DND-41 (cell line): ENCODE measurements around the gene F7.

ENCODE experiments used
- ATAC-seq: fragments of 200-7000 bp; cut with Tn5 transposase; 3 replicates; pipeline ENCODE4 v1.9.1; 2021; ENCODE audit warnings: low read depth; ENCODE audit not compliant: insufficient read depth
- DNase-seq: peaks from one replicate; pipeline ENCODE4 v3.0.0-alpha.2; 2020
- H2AFZ ChIP-seq: 2 replicates; pipeline ENCODE4 v1.6.0; 2012; ENCODE audit warnings: low read depth, low read length
- H3K27ac ChIP-seq: 2 replicates; pipeline ENCODE4 v1.5.1; 2012; ENCODE audit warnings: low read length, inconsistent platforms
- H3K27me3 ChIP-seq: fragments of 200-600 bp; sonication (generic); 2 replicates; pipeline ENCODE4 v1.6.0; 2012; ENCODE audit warnings: low read length, mild to moderate bottlenecking, inconsistent platforms; ENCODE audit not compliant: insufficient read depth, poor library complexity
- H3K36me3 ChIP-seq: 2 replicates; pipeline ENCODE4 v1.5.1; 2012; ENCODE audit warnings: low read length, inconsistent platforms; ENCODE audit not compliant: insufficient read depth
- H3K4me1 ChIP-seq: 2 replicates; pipeline ENCODE4 v1.5.1; 2012; ENCODE audit warnings: mild to moderate bottlenecking, low read length; ENCODE audit not compliant: insufficient read depth
- H3K4me2 ChIP-seq: 2 replicates; pipeline ENCODE4 v1.6.0; 2012; ENCODE audit warnings: mild to moderate bottlenecking, moderate library complexity, low read length, inconsistent platforms; ENCODE audit not compliant: insufficient read depth
- H3K4me3 ChIP-seq, 2 experiments: fragments of 200-600 bp in 1 of 2; shearing (Covaris generic) in 1 of 2; 2 replicates each; pipeline ENCODE4 v1.5.1; 2012 to 2016; ENCODE audit warnings: inconsistent platforms in 2 of 2, low read length in 2 of 2, mild to moderate bottlenecking in 2 of 2, low read depth in 1 of 2, moderate library complexity in 1 of 2
- H3K79me2 ChIP-seq: 2 replicates; pipeline ENCODE4 v1.6.0; 2012; ENCODE audit warnings: low read length, inconsistent platforms; ENCODE audit not compliant: insufficient read depth
- H3K9ac ChIP-seq: 2 replicates; pipeline ENCODE4 v1.6.0; 2012; ENCODE audit warnings: low read depth, mild to moderate bottlenecking, inconsistent platforms, low read length, moderate library complexity
- H3K9me3 ChIP-seq: 2 replicates; pipeline ENCODE4 v1.5.1; 2012; ENCODE audit warnings: low read length, moderate library complexity, mild to moderate bottlenecking, inconsistent platforms; ENCODE audit not compliant: insufficient read depth, severe bottlenecking
- H4K20me1 ChIP-seq: 2 replicates; pipeline ENCODE4 v1.6.0; 2012; ENCODE audit warnings: low read length; ENCODE audit not compliant: insufficient read depth
- CTCF ChIP-seq: IDR thresholded peaks from 2 replicates; pipeline ENCODE4 v1.5.1; 2012; ENCODE audit warnings: borderline replicate concordance, low read length, moderate library complexity, mild to moderate bottlenecking; ENCODE audit not compliant: poor library complexity, severe bottlenecking; ENCODE audit errors: extremely low read depth
- EZH2 ChIP-seq: IDR thresholded peaks from 3 replicates; pipeline ENCODE4 v1.6.1; 2012; ENCODE audit warnings: borderline replicate concordance, low read depth, mild to moderate bottlenecking, moderate library complexity, low read length, inconsistent platforms; ENCODE audit not compliant: severe bottlenecking

Gene F7

DNA sequence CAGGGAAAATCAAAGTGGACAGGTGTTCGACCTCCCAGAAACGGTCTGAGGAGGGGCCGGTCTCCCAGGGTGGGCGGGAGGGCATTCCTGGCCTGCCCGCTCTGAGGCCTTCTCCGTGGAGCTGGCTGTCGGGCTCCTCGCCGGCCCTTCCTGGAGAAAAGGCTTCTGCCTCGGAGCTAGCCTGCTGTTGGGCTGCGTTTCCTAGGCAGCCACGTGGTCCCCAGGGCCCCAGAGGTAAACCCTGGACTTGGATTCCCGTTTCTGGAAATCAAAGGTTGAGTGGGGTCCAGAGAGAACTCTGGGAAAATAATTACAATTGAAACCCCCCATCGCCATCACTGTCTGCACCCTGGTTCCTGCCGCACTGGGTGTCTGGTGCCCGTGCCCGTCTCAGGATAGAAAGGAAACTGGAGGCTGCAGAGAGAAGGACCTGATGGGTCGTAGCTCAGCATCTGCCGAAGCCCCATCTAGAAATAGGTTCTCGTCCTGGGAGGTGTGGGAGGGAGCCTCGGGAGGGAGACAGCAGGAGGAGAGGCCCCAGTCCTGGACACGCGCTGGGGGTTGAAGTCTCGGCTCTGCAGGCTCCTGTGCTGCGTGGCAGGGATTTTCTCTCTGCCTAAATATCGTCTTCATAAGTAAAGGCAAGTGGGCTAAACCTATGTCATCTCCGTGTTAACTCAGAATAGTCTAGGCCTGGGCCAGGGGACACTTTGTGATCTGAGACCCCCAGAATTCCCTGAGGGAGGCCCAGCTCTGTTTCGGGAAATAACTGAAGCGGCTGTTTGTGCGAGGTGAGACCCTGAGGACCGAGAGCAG lies 45.2 kb downstream of the F7 start:
- no peak for ATAC-seq
- no peak for DNase-seq
- Histone ChIP-seq H4K20me1 (no peaks in the 10 kb centered on the region; the same call in 1 of the 2 replicates), H3K9ac (no peak overlapping the region), H3K4me2 (no peak overlapping the region), H3K36me3 (no peaks in the 10 kb centered on the region), H3K4me3 (no peak overlapping the region), H3K27me3 (no peaks in the 10 kb centered on the region), H3K9me3 (no peaks in the 10 kb centered on the region), H2AFZ (no peak overlapping the region), H3K79me2 (no peaks in the 10 kb centered on the region), H3K4me1 (peaks cover 23% of the 10 kb centered on the region), H3K27ac (no peak overlapping the region)
- no peak for TF ChIP-seq EZH2
- no peak for TF ChIP-seq CTCF

DNA sequence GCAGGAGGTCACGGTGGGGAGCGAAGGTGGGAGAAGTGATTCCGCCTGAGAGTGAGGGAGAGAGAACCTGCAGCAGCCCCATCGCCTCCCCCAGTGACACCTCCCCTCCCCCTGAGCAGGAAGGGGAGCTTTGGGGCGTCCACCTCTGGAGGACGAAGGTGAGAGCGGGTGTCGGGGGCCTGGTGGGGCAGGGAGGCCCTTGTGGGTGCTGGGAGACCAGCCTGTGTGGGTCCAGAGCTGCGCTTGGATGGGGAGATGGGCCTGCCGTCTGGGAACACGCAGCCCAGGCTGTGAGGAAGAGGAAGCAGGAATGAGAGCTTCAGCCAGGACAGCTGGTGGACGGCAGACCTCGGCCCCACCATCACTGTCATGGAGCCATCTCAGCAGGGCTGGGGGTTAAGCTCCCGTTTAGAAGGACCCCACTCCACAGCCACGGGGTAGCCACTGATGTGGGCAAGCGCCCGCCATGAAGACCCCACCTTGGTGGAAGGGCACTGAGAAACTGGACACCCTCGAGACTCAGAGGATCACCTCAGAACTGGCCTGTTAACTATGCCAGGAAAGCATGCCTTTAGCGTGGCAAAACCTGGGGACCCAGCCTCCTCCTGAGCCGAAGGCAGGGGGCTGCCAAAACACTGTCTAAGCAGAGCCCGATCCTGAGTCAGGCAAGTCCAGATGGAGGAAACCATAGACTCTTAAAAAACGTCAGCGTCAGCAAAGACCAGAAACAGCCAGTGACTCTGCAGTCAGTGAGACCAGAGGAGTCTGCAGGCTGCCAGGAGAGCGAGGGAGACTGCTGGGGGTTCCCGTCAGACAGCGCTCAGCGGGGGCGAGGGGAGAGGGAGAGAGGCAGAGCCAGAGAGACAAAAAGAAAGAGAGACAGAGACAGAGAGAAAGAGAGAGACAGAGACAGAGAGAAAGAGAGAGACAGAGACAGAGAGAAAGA lies 46.4 kb downstream of the F7 start:
- Histone ChIP-seq H3K79me2 (no peaks in the 10 kb centered on the region), H3K27ac (no peak overlapping the region), H3K4me1 (peaks cover 23% of the 10 kb centered on the region), H3K9me3 (no peaks in the 10 kb centered on the region), H3K36me3 (no peaks in the 10 kb centered on the region), H4K20me1 (no peaks in the 10 kb centered on the region; the same call in 1 of the 2 replicates), H3K9ac (no peak overlapping the region), H3K4me3 (no peak overlapping the region), H3K4me2 (no peak overlapping the region), H2AFZ (peak overlapping the region; percentile 58; the same call in 1 of the 2 replicates), H3K27me3 (no peaks in the 10 kb centered on the region)
- ATAC-seq (no peak), DNase-seq (no peak)
- TF ChIP-seq CTCF (no peak), EZH2 (no peak)

- H3K4me2 ChIP-seq, result peak overlapping the region; percentile 85
- TF ChIP-seq CTCF, result no peak
- TF ChIP-seq EZH2, result no peak
- H3K79me2 ChIP-seq, result no peaks in the 10 kb centered on the region
- H3K27ac ChIP-seq, result no peak overlapping the region
- no peak overlapping the region for H3K4me3 ChIP-seq
- no peak overlapping the region for H3K9ac ChIP-seq
- H2AFZ ChIP-seq, result peak overlapping the region; percentile 58
- H3K36me3 ChIP-seq, result no peaks in the 10 kb centered on the region
- peaks cover 23% of the 10 kb centered on the region for H3K4me1 ChIP-seq
- no peaks in the 10 kb centered on the region; the same call in 1 of the 2 replicates for H4K20me1 ChIP-seq
- DNase-seq, result no peak
- no peak for ATAC-seq
- H3K9me3 ChIP-seq, result no peaks in the 10 kb centered on the region
- H3K27me3 ChIP-seq, result no peaks in the 10 kb centered on the region
These were observed 47.0 kb downstream of the F7 start for GRCh38 chr13:113152691-113152983.
